Activated CD4-positive, alpha-beta T cell treated with anti-CD3 and anti-CD28 coated beads for 4 hours (primary cell): ENCODE data around the gene LAIR2.
"Not testable (repeated sequence)": the region's sequence is repeated elsewhere in the genome, so short reads cannot be mapped to it uniquely, and the experiment has no call there.

ENCODE experiments used
- DNase-seq, 2 donors: peaks; one replicate each; pipeline ENCODE4 v3.0.0-alpha.2; 2020

Gene LAIR2

GRCh38 chr19:54464630-54465425, 37.8 kb upstream of the LAIR2 start:
- DNase-seq = peak; percentile 55 to 61

- no peak for DNase-seq
Measured at GRCh38 chr19:54465426-54466109, 37.1 kb upstream of the LAIR2 start.

GRCh38 chr19:54466110-54466480, 36.5 kb upstream of the LAIR2 start:
- not testable (repeated sequence) for DNase-seq

- DNase-seq = no peak
Measured at GRCh38 chr19:54469496-54469934, 33.1 kb upstream of the LAIR2 start.

GRCh38 chr19:54470276-54470887, 32.2 kb upstream of the LAIR2 start:
- no peak for DNase-seq

- no peak for DNase-seq
Measured at GRCh38 chr19:54470991-54471782, 31.4 kb upstream of the LAIR2 start.

GRCh38 chr19:54473071-54473891, 29.4 kb upstream of the LAIR2 start, which contains the start of gene CDC42EP5:
CDC42EP5 (minus strand) TSS chr19:54473296; CDS start chr19:54465547, 7,749 bp downstream.
- no peak for DNase-seq

- no peak for DNase-seq
Measured at GRCh38 chr19:54473892-54474372, 28.7 kb upstream of the LAIR2 start.

- DNase-seq = no peak
Measured at GRCh38 chr19:54475706-54476105, 26.9 kb upstream of the LAIR2 start.

- no peak for DNase-seq
Measured at GRCh38 chr19:54477650-54478049, 25.0 kb upstream of the LAIR2 start.

GRCh38 chr19:54478677-54479266, 23.9 kb upstream of the LAIR2 start:
- no peak for DNase-seq

GRCh38 chr19:54480051-54480450, 22.6 kb upstream of the LAIR2 start:
- no peak for DNase-seq

- peak in 1 of 2 donors; percentile 29 for DNase-seq
Measured at GRCh38 chr19:54481326-54481930, 21.2 kb upstream of the LAIR2 start.

- no peak for DNase-seq
Measured at GRCh38 chr19:54482889-54483288, 19.7 kb upstream of the LAIR2 start.

- no peak for DNase-seq
Measured at GRCh38 chr19:54484451-54484850, 18.2 kb upstream of the LAIR2 start.

- DNase-seq = no peak
Measured at GRCh38 chr19:54485851-54486250, 16.8 kb upstream of the LAIR2 start.

- no peak for DNase-seq
Measured at GRCh38 chr19:54489341-54489740, 13.3 kb upstream of the LAIR2 start.

- no peak for DNase-seq
Measured at GRCh38 chr19:54489766-54490165, 12.9 kb upstream of the LAIR2 start.

- DNase-seq = no peak
Measured at GRCh38 chr19:54492568-54492967, 10.1 kb upstream of the LAIR2 start.

GRCh38 chr19:54493056-54493455, 9.6 kb upstream of the LAIR2 start:
- DNase-seq = not testable (repeated sequence)
